ENCODE data around the gene TXNDC11.
"Not testable (repeated sequence)": the region's sequence is repeated elsewhere in the genome, so short reads cannot be mapped to it uniquely, and the experiment has no call there.

Gene TXNDC11

GRCh38 chr16:11742536-11743307 lies at the start of gene TXNDC11:
Gene TXNDC11, minus strand, starts transcription at chr16:11742857. Its CDS starts 127 bp downstream, at chr16:11742730.
- peak within 1 kb of the TSS; percentile 95 for H3K4me3 Mint-ChIP-seq
- H3K27ac Mint-ChIP-seq = peak within 1 kb of the TSS; percentile 95

GRCh38 chr16:11791144-11791828 lies 48.6 kb upstream of the TXNDC11 start:
- ATAC-seq (peak; percentile 24), DNase-seq (ENCODE audit: low spot score in 2 of 2) (no peak)
- Mint-ChIP-seq H3K9me3 (no peaks in the 10 kb centered on the region), H3K27ac (peak overlapping the region; percentile 18), H3K4me1 (peaks cover 81% of the 10 kb centered on the region), H3K4me3 (peak overlapping the region; percentile 27), H3K36me3 (peaks cover 64% of the 10 kb centered on the region)

More at GRCh38 chr16:11742536-11743307, at the start of gene TXNDC11:
- H3K9me3 Mint-ChIP-seq = no peaks in the 10 kb centered on the region
- peaks cover 51% of the 10 kb centered on the region for H3K4me1 Mint-ChIP-seq
- H3K36me3 Mint-ChIP-seq = peaks cover 46% of the 10 kb centered on the region
- peak; percentile 99 to 100 for DNase-seq (ENCODE audit: low spot score in 2 of 2)
- peak; percentile 96 for ATAC-seq

GRCh38 chr16:11788914-11789313 lies 46.3 kb upstream of the TXNDC11 start:
- H3K36me3 Mint-ChIP-seq = peaks cover 40% of the 10 kb centered on the region
- no peak overlapping the region for H3K4me3 Mint-ChIP-seq
- no peak for DNase-seq (ENCODE audit: low spot score in 2 of 2)
- peaks cover 71% of the 10 kb centered on the region for H3K4me1 Mint-ChIP-seq
- peak; percentile 70 for ATAC-seq
- no peaks in the 10 kb centered on the region for H3K9me3 Mint-ChIP-seq
- H3K27ac Mint-ChIP-seq = peak overlapping the region; percentile 89

GRCh38 chr16:11784980-11785599 lies 42.4 kb upstream of the TXNDC11 start:
- Mint-ChIP-seq H3K36me3 (peaks cover 62% of the 10 kb centered on the region), H3K27ac (peak overlapping the region; percentile 98), H3K4me1 (peaks cover 59% of the 10 kb centered on the region)
- not testable (repeated sequence) for H3K9me3 Mint-ChIP-seq; ATAC-seq; DNase-seq (ENCODE audit: low spot score in 2 of 2); H3K4me3 Mint-ChIP-seq

GRCh38 chr16:11784381-11784780 lies 41.7 kb upstream of the TXNDC11 start:
- not testable (repeated sequence) for ATAC-seq; H3K9me3 Mint-ChIP-seq; DNase-seq (ENCODE audit: low spot score in 2 of 2)
- H3K36me3 Mint-ChIP-seq = peaks cover 63% of the 10 kb centered on the region
- peak overlapping the region; percentile 98 for H3K27ac Mint-ChIP-seq
- peak overlapping the region; percentile 74 for H3K4me3 Mint-ChIP-seq
- H3K4me1 Mint-ChIP-seq = peaks cover 57% of the 10 kb centered on the region

- Mint-ChIP-seq H3K9me3 (no peaks in the 10 kb centered on the region), H3K27ac (peak overlapping the region; percentile 98)
- no peak for DNase-seq (ENCODE audit: low spot score in 2 of 2)
Measured at GRCh38 chr16:11784038-11784369, 41.3 kb upstream of the TXNDC11 start.

GRCh38 chr16:11783319-11784037 lies 40.8 kb upstream of the TXNDC11 start:
- peak; percentile 91 for ATAC-seq
- H3K4me1 Mint-ChIP-seq = peaks cover 53% of the 10 kb centered on the region

More at GRCh38 chr16:11784038-11784369, 41.3 kb upstream of the TXNDC11 start:
- no peak for ATAC-seq
- H3K36me3 Mint-ChIP-seq = peaks cover 67% of the 10 kb centered on the region
- H3K4me1 Mint-ChIP-seq = peaks cover 57% of the 10 kb centered on the region
- H3K4me3 Mint-ChIP-seq = peak overlapping the region; percentile 74

GRCh38 chr16:11781773-11782172 lies 39.1 kb upstream of the TXNDC11 start:
- Mint-ChIP-seq H3K27ac (peak overlapping the region; percentile 98), H3K4me1 (peaks cover 36% of the 10 kb centered on the region), H3K36me3 (peaks cover 71% of the 10 kb centered on the region), H3K9me3 (no peaks in the 10 kb centered on the region), H3K4me3 (peak overlapping the region; percentile 74)
- DNase-seq (ENCODE audit: low spot score in 2 of 2) = no peak
- ATAC-seq = no peak

More at GRCh38 chr16:11783319-11784037, 40.8 kb upstream of the TXNDC11 start:
- H3K27ac Mint-ChIP-seq = peak overlapping the region; percentile 98
- peak; percentile 32 to 72 for DNase-seq (ENCODE audit: low spot score in 2 of 2)
- no peaks in the 10 kb centered on the region for H3K9me3 Mint-ChIP-seq
- H3K36me3 Mint-ChIP-seq = peaks cover 69% of the 10 kb centered on the region
- H3K4me3 Mint-ChIP-seq = peak overlapping the region; percentile 74

GRCh38 chr16:11780991-11781680 lies 38.5 kb upstream of the TXNDC11 start:
- Mint-ChIP-seq H3K36me3 (peaks cover 77% of the 10 kb centered on the region), H3K4me1 (peaks cover 29% of the 10 kb centered on the region), H3K27ac (peak overlapping the region; percentile 98), H3K9me3 (no peaks in the 10 kb centered on the region), H3K4me3 (no peak overlapping the region)
- DNase-seq (ENCODE audit: low spot score in 2 of 2) (no peak), ATAC-seq (no peak)

GRCh38 chr16:11779074-11779473 lies 36.4 kb upstream of the TXNDC11 start:
- Mint-ChIP-seq H3K4me3 (no peak overlapping the region), H3K36me3 (peaks cover 98% of the 10 kb centered on the region), H3K9me3 (no peaks in the 10 kb centered on the region), H3K4me1 (peaks cover 22% of the 10 kb centered on the region), H3K27ac (no peak overlapping the region)
- ATAC-seq = no peak
- no peak for DNase-seq (ENCODE audit: low spot score in 2 of 2)

- H3K9me3 Mint-ChIP-seq = no peaks in the 10 kb centered on the region
- ATAC-seq (no peak), DNase-seq (ENCODE audit: low spot score in 2 of 2) (no peak)
- H3K36me3 Mint-ChIP-seq = peaks cover 100% of the 10 kb centered on the region
- no peak overlapping the region for H3K4me3 Mint-ChIP-seq
- no peaks in the 10 kb centered on the region for H3K4me1 Mint-ChIP-seq
- H3K27ac Mint-ChIP-seq = peak overlapping the region; percentile 86
Measured at GRCh38 chr16:11774065-11774626, 31.5 kb upstream of the TXNDC11 start.

- no peaks in the 10 kb centered on the region for H3K9me3 Mint-ChIP-seq
- no peak for ATAC-seq
- DNase-seq (ENCODE audit: low spot score in 2 of 2) = no peak
- H3K27ac Mint-ChIP-seq = no peak overlapping the region
- H3K4me1 Mint-ChIP-seq = no peaks in the 10 kb centered on the region
- no peak overlapping the region for H3K4me3 Mint-ChIP-seq
- H3K36me3 Mint-ChIP-seq = peaks cover 99% of the 10 kb centered on the region
Measured at GRCh38 chr16:11768849-11769248, 26.2 kb upstream of the TXNDC11 start.

- Mint-ChIP-seq H3K9me3 (no peaks in the 10 kb centered on the region), H3K27ac (no peak overlapping the region), H3K36me3 (peaks cover 99% of the 10 kb centered on the region), H3K4me1 (no peaks in the 10 kb centered on the region), H3K4me3 (no peak overlapping the region)
- ATAC-seq (no peak), DNase-seq (ENCODE audit: low spot score in 2 of 2) (no peak)
Measured at GRCh38 chr16:11762431-11762830, 19.8 kb upstream of the TXNDC11 start.

GRCh38 chr16:11759997-11760396 lies 17.3 kb upstream of the TXNDC11 start:
- no peak for ATAC-seq
- no peak overlapping the region for H3K27ac Mint-ChIP-seq
- H3K9me3 Mint-ChIP-seq = no peaks in the 10 kb centered on the region
- no peak overlapping the region for H3K4me3 Mint-ChIP-seq
- peaks cover 100% of the 10 kb centered on the region for H3K36me3 Mint-ChIP-seq
- no peaks in the 10 kb centered on the region for H3K4me1 Mint-ChIP-seq
- no peak for DNase-seq (ENCODE audit: low spot score in 2 of 2)
